SK-N-MC (cell line): Measurements from ENCODE around the gene COQ2.

Experiments
- DNase-seq: peaks from one replicate; pipeline ENCODE4 v3.0.0-alpha.2; 2011; ENCODE audit warnings: low read depth, low spot score
- H3K27ac ChIP-seq: fragments of 200-600 bp; sonication (generic); 2 replicates; pipeline ENCODE4 v1.5.1; 2016; ENCODE audit warnings: mixed run types
- H3K36me3 ChIP-seq: fragments of 200-600 bp; sonication (generic); 2 replicates; pipeline ENCODE4 v1.6.1; 2017; ENCODE audit warnings: antibody characterized with exemption, low read length, mixed read lengths; ENCODE audit not compliant: insufficient read depth
- H3K4me3 ChIP-seq: fragments of 200-600 bp; sonication (generic); 2 replicates; pipeline ENCODE4 v1.5.1; 2016
- H3K9ac ChIP-seq: fragments of 200-600 bp; sonication (generic); 2 replicates; pipeline ENCODE4 v1.8.0; 2017; ENCODE audit warnings: mixed run types, mixed read lengths; ENCODE audit not compliant: insufficient read length
- H3K9me3 ChIP-seq: fragments of 200-600 bp; sonication (generic); 2 replicates; pipeline ENCODE4 v1.6.1; 2017; ENCODE audit warnings: low read depth, mild to moderate bottlenecking, antibody characterized with exemption, low read length, moderate library complexity, mixed read lengths
- EZH2 ChIP-seq: fragments of 200-600 bp; sonication (generic); IDR thresholded peaks from one replicate; pipeline ENCODE4 v1.6.1; 2017; ENCODE audit warnings: antibody characterized with exemption
- FOXP2 ChIP-seq: optimal IDR thresholded peaks from 2 replicates; pipeline ENCODE3; 2011; ENCODE audit warnings: mild to moderate bottlenecking, moderate library complexity; ENCODE audit not compliant: insufficient read depth; ENCODE audit errors: extremely low read length, control extremely low read depth
- POLR2AphosphoS5 ChIP-seq: IDR thresholded peaks from 2 replicates; pipeline ENCODE4 v1.6.1; 2012; ENCODE audit warnings: mild to moderate bottlenecking, low read depth, low read length, borderline replicate concordance

COQ2 gene

DNA sequence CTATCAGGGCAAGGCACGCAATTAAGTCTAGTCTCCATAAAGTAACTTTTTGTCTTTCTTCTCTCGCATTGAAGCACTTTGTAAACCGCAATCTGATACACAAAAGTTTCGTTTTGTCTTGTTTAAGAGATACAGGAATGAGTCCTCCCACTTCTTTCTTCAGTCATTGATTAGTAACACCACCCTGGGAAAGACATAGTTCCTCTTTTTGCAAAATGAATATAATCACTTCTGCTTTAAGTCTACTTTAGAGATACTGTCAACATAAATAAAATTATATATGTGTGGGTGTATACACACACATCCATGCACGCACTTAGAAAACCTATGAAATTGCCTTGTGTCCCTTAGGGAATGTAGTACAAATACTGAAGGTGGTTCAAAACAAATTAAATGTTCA, 11.7 kb downstream of the COQ2 start:
- H3K4me3 ChIP-seq = no peak overlapping the region

GRCh38 chr4:83269256-83269655, 15.3 kb downstream of the COQ2 start:
- no peak overlapping the region for H3K9ac ChIP-seq
- H3K36me3 ChIP-seq = peaks cover 42% of the 10 kb centered on the region
- H3K9me3 ChIP-seq = no peaks in the 10 kb centered on the region
- no peak for TF ChIP-seq POLR2AphosphoS5
- TF ChIP-seq FOXP2 = no peak
- no peak for TF ChIP-seq EZH2
- DNase-seq = no peak
- no peak overlapping the region for H3K4me3 ChIP-seq
- no peak overlapping the region for H3K27ac ChIP-seq

More for the DNA sequence above, 11.7 kb downstream of the COQ2 start:
- peaks cover 39% of the 10 kb centered on the region for H3K36me3 ChIP-seq
- TF ChIP-seq EZH2 (no peak), FOXP2 (no peak), POLR2AphosphoS5 (no peak)
- H3K9ac ChIP-seq = no peak overlapping the region
- H3K9me3 ChIP-seq = no peaks in the 10 kb centered on the region
- H3K27ac ChIP-seq = no peak overlapping the region
- no peak for DNase-seq

DNA sequence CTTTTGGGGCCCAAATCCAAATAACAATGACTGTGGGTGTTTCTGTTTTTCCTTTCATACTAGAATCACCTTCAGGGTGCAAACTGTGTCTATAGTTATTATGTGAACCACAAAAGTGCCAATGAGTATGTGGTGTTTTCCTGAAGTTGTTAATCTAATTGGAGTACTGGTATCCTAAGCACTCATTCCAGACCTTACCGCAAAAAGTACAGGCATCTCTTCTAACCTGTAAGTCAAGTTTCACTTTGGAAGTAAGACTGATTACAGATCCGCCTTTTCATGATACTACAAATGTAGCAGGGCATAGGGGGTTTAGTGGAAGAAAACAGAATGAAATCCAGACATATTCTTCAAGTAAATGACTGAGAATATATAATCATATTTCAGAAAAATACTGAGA, 16.1 kb downstream of the COQ2 start:
- H3K27ac ChIP-seq = no peak overlapping the region
- H3K9ac ChIP-seq = no peak overlapping the region
- peaks cover 39% of the 10 kb centered on the region for H3K36me3 ChIP-seq
- no peak for DNase-seq
- no peak for TF ChIP-seq EZH2
- TF ChIP-seq POLR2AphosphoS5 = no peak
- no peak for TF ChIP-seq FOXP2
- no peaks in the 10 kb centered on the region for H3K9me3 ChIP-seq
- H3K4me3 ChIP-seq = no peak overlapping the region

DNA sequence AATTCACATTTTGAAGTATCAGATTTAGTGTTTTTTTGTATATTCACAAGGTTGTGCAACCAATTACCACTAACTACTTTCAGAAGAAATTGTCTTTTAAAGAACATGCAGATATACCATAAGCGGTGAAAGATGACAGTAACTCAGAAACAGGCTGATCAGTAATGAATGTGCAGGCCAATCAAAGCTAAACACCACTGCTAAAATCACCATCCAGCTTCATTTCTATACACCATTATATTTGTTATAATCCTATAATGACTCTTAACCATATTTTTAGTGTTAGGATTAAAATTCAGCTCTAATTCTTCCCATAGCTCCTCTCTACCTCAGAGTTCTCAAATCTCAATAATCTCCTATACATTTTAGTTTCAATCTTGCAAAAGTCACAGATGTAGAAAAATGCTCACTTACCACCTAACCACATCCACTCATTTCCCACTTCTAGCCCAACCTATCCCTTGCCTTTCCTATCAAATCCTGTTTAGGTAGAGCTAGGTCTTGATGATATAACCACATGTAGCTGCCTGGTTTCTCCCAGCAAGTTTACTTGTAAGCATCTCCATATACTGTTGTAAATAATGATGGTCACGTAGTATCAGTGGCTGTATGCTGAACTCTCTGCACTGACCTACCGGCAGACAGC, 16.6 kb downstream of the COQ2 start:
- Histone ChIP-seq H3K27ac (no peak overlapping the region), H3K4me3 (no peak overlapping the region), H3K9ac (no peak overlapping the region), H3K36me3 (peaks cover 37% of the 10 kb centered on the region), H3K9me3 (no peaks in the 10 kb centered on the region)
- DNase-seq = no peak
- TF ChIP-seq EZH2 (no peak), POLR2AphosphoS5 (no peak), FOXP2 (no peak)

DNA sequence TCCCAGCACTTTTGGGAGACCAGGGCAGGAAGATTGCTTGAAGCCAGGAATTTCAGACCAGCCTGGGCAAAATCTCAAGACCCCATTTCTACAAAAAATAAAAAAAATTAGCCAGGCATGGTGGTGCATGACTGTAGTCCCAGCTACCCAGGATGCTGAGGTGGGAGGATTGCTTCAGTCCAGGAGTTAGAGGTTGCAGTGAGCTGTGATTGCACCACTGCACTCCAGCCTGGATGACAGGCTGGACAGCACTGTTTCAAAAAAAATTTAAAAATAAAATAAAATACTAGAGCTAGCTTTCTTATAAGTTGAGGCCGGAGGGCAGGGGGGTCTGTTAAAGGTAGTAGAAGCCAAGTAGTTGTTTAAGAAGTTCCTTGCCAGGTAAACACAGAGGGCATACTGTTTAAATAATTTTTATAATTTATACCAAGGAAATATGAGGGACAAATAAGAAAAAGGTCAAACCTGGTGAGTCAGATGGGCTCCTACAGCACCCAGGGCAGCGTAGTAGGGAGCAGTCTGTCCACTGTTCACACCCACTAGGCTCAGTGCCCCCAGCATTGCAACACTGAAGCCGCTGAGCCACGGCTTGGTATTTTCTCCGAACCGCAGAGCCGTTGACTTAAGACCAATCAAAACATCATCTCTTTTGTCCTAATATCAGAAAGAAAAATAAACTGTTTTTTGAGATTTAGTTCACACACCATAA, 17.3 kb downstream of the COQ2 start:
- no peak for DNase-seq
- Histone ChIP-seq H3K9me3 (no peaks in the 10 kb centered on the region), H3K4me3 (no peak overlapping the region), H3K9ac (no peak overlapping the region), H3K36me3 (peaks cover 35% of the 10 kb centered on the region), H3K27ac (no peak overlapping the region)
- no peak for TF ChIP-seq POLR2AphosphoS5
- no peak for TF ChIP-seq FOXP2
- no peak for TF ChIP-seq EZH2

DNA sequence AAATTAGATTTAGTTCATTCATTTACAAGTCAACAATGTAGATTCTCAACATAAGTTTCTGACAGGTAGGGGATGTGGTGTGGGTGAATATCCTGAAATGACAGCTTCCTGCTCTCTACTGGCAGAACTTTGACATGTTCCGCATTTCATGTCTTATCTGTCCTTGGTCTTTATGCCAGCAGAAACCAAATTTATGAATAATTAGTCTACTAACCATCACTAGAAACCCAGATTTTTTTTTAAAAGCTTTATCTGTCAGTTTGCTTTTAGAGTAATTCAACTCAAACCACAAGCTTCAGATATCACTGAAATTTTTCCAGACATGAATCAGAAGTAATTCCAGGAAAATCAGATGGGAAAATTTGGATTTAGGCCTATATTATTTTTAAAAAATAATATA, 17.9 kb downstream of the COQ2 start:
- Histone ChIP-seq H3K9me3 (no peaks in the 10 kb centered on the region), H3K4me3 (no peak overlapping the region), H3K36me3 (peaks cover 39% of the 10 kb centered on the region), H3K27ac (no peak overlapping the region), H3K9ac (no peak overlapping the region)
- DNase-seq = no peak
- TF ChIP-seq FOXP2 (no peak), POLR2AphosphoS5 (no peak), EZH2 (no peak)

GRCh38 chr4:83263106-83263505, 21.5 kb downstream of the COQ2 start:
- Histone ChIP-seq H3K27ac (no peak overlapping the region), H3K9ac (no peak overlapping the region), H3K4me3 (no peak overlapping the region), H3K9me3 (no peaks in the 10 kb centered on the region), H3K36me3 (peaks cover 30% of the 10 kb centered on the region)
- no peak for DNase-seq
- no peak for TF ChIP-seq POLR2AphosphoS5

DNA sequence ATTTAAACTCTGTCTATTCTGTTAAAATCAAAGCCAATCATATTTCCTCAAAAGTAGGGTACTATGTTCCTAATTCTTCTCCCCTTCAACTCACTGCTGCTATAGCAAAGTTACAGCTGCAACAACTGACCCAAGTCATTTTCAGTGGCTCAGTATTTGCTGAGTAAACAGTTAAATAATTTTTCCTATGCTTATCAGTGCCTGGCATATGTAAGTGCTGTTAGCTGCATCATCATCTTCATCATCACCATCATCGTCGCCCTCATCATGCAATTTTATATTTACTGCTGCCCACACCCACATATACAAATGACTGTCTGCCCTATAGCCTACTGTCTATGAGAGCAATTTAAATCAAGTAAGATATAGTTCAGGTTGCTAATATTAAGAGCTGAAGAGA, 21.9 kb downstream of the COQ2 start:
- no peak overlapping the region for H3K4me3 ChIP-seq
- TF ChIP-seq POLR2AphosphoS5 = no peak
- no peak for TF ChIP-seq EZH2
- TF ChIP-seq FOXP2 = no peak
- H3K9ac ChIP-seq = no peak overlapping the region
- H3K9me3 ChIP-seq = no peaks in the 10 kb centered on the region
- H3K36me3 ChIP-seq = peaks cover 32% of the 10 kb centered on the region
- H3K27ac ChIP-seq = no peak overlapping the region
- no peak for DNase-seq

DNA sequence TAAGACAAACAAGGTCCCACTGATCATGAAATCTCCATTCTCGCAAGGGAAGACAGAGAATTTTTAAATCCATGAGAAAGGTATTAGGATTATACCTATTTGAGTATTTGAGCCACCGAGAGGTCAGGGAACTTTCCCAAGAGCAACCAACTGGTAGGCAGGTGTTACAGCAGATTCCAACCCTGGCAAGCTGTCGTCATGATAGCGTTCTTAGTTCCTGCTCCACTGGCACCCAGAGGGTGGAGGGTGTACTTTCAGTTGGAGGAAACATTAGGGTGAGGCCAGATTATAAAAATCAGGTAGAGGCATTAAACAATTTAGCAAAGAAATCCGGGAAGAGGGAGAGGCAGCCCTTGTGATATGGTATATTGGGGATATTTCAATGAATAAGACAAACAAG, 23.3 kb downstream of the COQ2 start:
- Histone ChIP-seq H3K9ac (no peak overlapping the region), H3K9me3 (no peaks in the 10 kb centered on the region), H3K4me3 (no peak overlapping the region), H3K27ac (no peak overlapping the region), H3K36me3 (peaks cover 33% of the 10 kb centered on the region)
- no peak for DNase-seq
- TF ChIP-seq POLR2AphosphoS5 = no peak
